HT1080 (cell line): ENCODE results near the gene PPFIA2. TPM values are rescaled to one million over a fixed set of nuclear protein-coding genes. Genes with fewer than 3 reads are reported as not detected.

ENCODE experiments used
- DNase-seq: peaks from one replicate; pipeline ENCODE4 v3.0.0-alpha.2; 2015; ENCODE audit warnings: low read depth
- total RNA-seq: library from RNA; depleted of rRNA; stranded (reverse); fragments of >200 nt; shearing (Covaris generic); gene quantifications from 2 replicates; pipeline ENCODE4 v1.2.3, GENCODE V29; 2014

The PPFIA2 gene
- total RNA-seq, 1 experiment from 2014 or later, result 1.8 TPM

DNA sequence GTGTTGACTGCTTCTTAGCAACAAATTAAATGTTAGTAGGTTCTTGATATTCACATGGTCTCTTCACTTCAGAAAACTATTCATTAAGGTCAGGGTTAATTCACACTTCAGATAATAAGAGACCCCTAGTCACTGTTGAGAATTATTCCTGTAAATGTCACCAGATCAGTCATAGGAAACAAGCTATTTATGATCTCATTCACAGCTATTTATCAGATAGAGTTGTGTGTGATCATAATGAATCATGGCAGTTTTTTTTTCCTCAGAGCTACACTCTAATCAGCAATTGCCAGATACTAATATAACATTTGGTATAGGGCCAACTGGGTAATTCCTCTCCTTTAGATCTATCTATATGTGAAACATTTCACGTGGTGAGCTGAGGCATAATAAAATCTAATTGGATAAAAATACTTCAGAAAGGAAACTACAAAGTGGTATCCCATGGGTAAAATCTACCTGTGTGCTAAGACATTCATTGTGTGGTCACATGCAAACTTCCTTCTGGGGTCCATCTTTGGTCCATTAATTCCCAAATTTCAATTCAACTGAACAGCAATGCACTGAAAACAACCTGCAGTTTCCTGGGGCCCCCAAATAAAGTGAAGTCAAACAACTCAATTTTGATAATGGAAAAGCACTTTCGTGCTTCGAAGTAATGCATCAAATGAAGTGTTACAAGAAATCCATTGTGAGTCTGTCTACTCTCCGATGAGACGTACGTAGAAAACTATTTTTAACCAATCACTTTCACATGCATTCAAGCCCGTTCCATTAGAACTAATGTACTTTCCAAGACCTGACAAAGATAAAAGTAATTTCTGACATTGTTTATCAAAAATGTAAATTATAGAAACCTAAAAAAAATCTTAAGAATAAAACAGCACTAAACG, 484.3 kb downstream of the PPFIA2 start:
- DNase-seq, result peak; percentile 17

DNA sequence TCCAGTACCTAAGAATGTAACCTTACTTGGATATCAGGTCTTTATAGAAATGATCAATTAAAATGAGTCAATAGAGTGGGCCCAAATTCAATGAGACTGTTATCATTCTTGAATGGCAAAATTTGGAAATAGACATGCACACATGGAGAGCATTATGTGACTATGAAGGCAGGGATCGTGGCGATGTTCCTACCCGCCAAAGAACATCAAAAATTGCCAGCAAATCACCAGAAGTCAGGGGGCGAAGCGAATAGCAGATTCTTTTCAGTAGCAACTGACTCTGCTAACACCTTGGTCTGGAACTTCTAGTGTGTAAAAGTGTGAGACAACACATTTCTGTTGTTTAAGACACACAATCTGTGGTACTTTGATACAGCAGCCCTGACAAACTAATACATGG, 488.8 kb downstream of the PPFIA2 start:
- DNase-seq, result no peak

DNA sequence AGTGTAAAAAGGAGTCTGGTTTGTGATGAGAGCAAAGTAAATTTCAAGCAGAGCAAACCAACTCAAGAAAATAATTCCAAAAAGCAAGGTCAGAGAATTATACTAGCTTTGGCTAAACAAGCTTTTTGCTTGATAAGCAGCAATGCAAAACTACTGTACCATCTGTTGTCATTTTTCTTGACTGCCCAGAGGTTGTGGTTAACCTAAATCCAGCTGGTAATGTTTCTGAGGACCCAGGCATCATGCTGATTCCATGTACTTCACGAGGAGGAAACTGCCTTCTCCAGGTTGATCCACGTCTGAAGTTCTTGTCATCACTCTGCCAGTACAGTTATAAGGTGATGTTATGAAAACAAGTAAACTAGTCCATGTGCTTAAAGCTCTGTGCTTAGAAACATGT, 496.1 kb downstream of the PPFIA2 start:
- DNase-seq, result no peak

DNA sequence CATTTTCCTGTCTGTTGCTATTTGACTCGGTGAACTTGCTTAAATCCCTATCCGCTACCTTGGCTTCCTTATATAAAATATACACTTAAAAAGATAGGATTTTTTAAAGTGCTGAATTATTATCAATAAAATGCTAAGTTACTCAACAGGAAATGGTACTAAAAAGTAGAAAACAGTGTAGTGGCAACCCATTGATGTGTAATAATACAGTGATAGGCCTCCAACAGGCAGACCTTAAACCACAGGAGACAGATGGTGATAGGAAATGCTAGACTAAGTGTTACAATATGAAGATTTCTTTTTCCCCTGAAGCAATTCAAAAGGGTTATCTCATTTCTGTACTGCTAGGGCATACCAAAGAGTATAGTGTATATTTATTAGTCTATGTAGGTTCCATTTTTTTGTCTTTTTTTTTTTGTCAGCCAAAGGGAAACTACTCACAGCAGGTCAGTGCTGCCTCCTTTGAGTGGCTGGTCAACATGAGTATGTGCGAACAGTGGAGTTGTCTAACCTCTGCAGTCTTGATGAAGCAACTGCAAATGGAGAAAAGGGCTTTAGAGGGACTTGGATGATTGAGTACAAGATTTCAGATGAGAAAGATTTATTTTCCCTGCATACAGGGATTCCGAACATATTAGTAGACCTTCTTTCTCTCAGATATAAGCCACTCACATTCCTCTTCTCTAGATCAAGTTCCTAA, 497.5 kb downstream of the PPFIA2 start:
- no peak for DNase-seq

DNA sequence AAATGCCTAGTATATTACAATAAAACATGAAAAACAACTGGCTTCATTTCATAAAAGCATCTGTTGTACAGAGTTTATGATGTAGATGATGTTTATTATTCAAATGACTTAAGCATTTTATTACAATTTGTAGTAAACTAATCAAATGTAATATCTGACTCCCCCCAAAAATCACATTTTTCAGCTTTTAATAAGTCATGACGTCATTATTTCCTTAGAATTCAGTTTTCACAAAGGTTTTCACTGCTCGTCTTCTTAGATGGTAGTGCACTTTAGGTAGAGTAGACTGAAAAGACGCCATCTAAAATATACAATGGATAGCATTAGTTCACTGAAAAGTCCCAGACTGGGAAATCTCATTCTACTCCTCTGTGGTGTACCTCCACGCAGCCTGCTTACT, 499.8 kb downstream of the PPFIA2 start:
- DNase-seq, result no peak

DNA sequence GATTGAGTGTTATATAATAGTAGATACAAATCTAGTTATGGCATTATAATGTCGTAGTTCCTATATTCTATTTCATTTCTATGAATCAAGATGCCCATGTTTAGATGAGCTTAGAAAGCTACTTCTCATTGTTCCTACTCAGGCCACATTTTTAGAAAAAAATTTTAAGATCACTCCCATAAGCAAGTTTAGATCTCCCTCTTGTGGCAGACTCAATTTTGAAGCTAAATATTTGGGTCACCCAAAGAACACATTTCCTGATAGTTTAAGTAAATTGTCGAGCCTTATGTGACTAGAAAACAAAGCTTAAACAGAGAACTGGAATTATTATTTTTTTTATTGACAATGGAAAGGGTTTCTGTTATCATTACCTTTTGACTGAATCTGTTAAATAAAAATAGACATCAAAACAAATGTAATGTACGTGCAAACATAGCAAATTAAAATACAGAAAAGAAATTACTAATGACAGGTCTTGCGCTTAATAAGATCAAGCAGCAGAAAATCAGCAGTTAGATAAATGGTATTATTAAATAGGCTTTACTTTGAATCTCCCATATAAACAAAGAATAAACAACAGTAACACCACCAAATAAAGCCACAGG, 501.1 kb downstream of the PPFIA2 start:
- DNase-seq, result peak; percentile 69

DNA sequence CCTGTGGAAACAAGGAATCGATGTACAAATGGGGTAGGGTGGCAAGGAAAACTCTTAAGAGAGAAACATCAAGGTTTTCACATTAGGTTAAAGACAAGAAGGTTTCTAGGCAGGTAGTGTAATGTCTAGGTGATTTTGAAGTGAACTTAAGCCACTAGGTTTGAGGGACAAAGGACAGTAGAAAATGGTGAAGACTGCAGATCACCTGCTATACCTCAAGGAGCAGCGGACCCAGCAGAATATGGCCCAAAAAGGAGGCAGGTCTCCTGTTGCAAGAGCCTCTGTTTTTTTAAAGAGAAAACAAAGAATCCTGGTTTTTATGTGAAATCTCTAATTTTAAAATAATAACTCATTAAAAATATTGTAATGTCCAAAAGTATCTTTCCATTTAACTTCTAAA, 503.2 kb downstream of the PPFIA2 start:
- DNase-seq, result no peak

DNA sequence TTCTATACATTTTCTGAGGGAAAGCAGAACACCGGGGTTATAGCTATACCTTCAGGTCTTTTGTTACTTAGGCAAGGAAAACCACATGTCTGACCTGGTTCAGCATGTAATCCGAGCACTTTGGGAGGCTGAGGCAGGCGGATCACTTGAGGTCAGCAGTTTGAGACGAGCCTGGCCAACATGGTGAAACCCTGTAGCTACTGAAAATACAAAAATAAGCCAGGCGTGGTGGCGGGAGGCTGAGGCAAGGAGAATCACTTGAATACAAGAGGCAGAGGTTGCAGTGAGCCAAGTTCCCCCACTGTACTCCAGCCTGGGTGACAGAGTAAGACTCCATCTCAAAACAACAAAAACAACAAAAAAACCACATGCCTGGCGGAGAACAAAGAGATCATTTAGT, 503.7 kb downstream of the PPFIA2 start:
- DNase-seq, result no peak

DNA sequence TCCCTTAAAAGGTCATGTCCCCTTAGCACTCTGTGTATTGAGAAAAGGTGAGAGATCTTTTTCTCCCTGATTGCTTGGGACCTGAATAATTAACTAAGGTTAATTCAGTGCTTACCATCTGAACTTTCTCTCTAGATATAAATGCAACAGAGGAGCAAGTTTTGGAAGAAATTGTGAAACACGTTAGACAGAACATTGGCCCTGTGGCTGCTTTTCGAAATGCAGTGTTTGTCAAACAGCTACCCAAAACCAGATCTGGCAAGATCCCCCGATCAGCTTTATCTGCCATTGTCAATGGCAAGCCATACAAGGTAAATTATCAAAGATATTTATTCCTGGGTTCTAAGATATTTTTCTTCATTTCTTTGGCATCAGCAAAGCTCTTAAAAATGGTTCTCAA, 505.8 kb downstream of the PPFIA2 start:
- DNase-seq, result no peak

DNA sequence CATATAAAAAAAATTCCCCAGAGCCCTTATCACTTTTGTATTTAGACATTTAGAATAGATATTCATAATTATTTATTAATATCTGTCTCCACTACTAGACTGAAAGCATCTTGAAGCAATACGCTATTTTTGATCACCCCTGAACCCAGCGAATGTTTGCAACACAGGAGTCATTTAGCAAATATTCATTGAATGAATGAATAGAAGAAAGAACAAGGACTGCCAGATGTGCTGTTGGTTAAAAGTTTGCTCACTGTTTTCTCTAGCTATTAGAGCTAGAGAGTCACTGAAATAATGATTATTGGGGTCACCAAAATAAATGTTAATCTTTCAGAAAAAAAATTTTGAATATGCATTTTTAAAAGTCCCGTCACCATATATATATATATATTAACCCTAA, 506.9 kb downstream of the PPFIA2 start:
- no peak for DNase-seq

DNA sequence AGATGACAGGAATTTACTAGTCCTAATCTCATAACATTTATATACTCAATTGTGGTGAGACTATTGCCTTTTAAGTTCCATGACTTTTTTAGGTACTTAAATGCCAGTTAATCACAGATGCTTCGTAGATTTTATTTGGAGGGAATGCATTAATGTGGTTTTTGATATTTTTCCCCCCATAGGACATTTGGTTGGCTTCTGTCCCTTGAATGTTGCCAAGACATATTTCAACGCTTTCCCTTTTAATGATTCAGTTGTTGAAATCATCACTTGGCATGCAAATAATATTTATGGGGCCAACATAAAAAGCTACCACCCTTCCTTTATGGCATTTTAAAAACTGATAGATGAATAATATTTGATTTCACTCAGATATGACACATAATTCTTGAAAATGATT, 509.2 kb downstream of the PPFIA2 start:
- DNase-seq, result no peak

DNA sequence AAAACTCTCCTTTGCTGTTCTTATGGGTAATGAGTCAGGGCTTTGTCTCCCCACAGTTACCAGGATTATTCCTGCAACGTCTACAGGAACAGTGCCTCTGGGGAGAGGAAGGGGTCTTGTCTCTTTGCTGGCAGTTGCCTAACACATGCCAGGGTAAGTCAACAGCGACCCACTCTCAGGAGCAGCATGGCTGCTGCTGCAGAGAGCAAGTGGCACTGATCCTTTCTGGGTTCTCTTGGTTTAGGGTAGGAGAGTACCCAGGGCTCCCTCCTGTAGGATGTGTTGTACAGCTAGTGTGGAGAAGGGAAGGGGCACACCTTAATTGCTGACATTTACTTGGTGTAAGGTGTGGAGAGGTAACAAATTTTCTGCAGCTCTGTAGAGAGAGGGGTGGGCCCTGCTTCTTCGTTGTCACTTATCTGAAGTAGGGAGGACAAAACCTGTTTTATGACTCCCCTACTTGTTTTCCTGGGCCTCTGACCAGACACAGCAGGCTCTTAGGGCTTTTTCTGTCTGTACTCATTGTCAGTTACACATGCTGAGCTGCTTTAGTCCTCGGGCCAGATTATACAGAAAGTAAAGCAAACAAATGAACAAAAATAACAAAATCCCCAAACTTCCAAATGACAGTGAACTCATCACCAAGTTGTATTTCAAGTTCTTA, 513.1 kb downstream of the PPFIA2 start:
- DNase-seq, result peak; percentile 6

DNA sequence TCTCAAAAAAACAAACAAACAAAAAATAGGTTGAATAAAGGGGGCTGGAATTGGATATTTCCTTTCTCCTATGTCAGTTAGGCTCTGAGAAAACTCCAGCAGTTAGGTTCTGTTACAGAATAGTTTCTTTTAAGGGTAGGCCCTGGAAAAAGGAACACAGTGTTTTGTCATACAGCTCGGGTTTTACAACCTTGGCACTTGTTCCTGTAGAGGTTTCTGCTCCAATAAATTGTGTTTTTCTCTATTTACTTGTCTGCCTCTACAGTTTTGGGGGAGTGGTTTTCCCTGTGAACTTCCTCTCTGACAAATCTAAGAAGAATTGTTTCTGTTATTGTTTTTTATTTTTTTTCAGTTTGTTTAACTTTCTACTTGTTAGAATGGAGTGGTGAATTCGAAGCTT, 513.7 kb downstream of the PPFIA2 start:
- no peak for DNase-seq

DNA sequence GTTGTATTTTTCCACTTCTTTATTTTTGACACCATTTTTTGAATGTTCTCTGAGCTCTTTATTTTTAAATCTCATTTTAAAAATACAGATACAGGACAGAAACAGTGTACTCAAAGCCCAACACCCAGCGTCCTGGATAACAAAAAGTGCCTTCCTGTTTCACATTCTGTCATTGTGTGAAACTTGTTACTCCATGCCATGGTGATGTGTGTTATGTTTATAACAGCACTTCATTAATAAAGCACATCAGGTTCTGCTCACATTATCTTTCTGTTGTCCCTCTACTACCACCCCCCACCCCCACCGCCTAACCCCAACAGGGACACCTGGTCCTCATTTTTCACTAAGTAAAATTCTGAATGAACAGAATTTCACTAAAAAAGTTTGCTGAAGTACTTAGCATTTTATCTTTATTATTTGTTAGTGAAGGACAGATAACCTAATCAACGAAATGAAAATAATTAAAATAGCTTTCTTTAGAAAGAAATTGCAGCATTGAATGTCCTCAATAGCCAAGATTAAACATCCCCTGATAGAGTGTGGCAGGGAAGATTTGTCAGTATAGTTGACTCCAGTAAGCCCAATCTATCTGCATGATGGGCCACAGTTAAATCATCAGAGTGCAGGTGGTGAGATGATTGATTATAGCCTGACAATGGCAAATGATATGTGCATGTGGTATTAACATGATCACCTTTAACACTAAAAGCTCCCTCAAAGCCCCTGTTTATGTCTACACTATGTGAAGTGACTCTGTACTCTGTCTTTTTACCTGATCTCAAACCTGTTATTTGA, 527.4 kb downstream of the PPFIA2 start:
- DNase-seq, result no peak

DNA sequence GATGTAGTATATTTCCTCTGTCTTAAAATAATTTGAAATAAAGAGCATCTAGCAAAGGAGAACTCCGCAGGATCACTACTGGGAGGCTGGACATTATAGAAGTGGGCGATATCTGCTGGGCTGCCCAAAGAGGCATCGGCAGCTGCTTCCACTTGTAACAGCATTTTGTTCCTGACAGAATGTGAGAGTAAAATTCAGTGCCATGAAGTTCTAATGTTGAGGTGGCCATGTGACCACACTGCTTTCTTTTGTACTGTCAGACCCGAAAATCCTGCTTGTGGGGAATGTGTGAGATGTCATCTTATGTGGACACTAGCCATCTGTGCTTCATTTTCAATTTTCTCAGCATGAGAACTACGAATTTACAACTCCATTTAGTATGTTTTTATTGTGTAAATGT, 529.4 kb downstream of the PPFIA2 start:
- DNase-seq, result no peak

DNA sequence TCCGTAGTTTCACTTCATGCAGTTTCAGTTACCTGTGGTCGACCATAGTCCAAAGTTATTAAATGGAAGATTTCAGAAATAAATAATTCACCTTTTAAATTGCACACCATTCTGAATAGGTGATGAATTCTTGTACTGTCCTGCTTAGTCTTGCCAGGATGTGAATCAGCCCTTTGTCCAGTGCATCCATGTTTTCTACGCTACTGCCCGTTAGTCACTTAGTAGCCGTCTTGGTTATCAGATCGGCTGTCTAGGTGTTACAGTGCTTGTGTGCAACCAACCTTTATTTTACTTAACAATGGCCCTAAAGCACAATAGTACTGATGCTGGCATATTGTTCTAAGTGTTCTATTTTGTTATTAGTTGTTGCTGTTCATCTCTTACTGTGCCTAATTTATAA, 534.5 kb downstream of the PPFIA2 start:
- peak; percentile 29 for DNase-seq

DNA sequence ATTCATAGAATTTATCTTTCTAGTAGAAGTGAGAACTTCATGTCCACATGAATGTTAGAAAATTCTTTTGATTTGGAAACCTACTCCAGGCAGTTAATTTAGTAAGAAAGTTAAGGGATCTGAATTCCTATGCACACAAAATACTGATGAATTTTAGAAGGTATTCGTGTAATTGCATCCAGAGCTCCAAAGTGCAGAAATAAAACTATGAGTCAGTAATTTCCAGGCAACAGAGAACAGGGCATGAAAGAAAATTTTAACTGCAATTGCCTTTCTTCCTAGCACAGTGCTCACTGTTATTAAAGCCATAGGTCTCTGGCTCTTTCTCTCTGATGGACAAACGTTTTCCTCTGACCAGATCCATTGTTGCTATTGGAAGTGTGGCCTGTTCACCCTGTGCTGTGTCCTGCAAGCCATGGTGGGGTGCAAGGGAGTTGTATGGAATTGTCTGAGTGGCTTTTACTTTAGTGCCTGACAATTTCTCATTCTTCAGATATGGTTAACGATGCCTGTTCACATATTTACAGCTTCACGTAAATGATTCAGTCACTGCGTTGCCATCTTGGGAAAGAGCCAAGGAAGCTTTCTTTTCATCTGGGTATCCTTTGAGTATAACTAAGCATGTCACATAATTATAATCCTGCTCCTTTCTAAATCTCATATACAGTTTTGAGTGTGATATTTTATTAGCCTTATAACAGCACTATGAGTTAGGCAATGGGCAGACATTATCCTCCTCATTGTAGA, 536.1 kb downstream of the PPFIA2 start:
- no peak for DNase-seq

DNA sequence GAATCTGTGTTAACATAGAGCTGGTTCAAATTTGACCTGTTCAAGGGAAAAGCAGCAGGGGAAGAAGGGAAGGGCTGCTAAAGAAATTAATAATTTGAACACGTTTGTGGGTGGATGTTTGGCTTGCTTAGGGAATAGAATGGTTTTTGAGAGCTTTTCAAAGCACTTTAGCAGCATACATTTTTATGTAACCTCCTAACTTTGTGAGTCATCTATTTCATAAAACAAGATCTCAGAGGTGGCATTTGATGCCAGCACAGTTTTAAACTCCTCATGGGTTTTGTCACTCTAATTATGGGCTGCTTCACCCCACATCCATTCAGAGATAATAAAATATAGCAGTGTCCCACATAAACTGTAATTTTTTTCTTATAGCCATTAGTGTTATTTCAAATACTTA, 537.5 kb downstream of the PPFIA2 start:
- DNase-seq, result peak; percentile 1

DNA sequence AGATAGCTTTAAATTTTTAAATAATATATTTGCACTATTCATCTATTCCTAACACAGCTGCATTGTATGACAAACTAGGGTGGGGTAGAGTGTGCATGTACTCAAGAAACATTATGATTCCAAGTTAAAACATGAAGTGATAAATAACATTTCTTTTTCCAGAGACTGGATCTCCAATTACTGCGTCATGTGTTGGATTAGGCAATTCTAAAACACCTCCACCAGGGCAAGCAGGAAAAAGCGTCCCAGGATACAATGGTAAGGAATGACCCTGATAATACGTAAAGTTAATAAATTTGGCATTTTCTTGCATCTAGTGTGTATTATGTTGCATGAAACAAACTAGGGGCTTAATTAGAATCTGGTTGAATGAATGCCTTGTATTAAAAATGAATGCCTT, 542.4 kb downstream of the PPFIA2 start:
- DNase-seq, result no peak

DNA sequence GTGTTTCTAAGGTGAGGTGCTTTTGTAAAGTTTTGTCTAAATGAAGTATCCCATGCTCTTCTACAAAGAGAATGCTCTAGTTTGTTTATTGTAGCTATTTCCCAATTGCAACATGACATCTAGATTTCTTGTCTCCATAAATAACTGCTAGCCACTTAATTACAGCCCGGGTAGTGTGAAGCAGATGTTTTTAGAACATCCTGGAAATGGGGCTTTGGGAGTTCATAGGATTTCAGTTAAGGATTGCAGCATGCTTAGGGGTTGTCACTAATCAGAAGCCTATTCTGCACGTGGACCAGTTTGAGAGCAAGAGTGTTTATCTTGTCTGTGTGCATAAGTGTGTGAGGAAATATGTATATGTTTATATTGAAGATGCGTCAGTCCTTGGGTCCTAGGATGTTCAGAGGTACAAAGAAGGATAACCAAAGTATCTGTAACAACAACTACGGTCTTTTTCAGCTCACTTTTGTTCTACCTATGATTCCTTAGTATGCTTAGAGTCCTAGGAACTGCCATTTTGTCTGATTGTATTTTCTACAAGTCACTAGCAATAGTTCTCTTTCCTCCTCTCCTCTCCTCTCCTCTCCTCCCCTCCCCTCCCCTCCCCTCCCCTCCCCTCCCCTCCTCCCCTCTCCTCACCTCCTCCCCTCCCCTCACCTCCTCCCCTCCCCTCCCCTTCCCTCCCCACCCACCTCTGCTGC, 546.0 kb downstream of the PPFIA2 start:
- no peak for DNase-seq
